ENCODE data around the gene FAM120A. TPM values are rescaled to one million over a fixed set of nuclear protein-coding genes. Genes with fewer than 3 reads are reported as not detected.
A peak's percentile ranks its signal among the peaks of the same experiment; 100 is the strongest.

FAM120A gene, protein sequence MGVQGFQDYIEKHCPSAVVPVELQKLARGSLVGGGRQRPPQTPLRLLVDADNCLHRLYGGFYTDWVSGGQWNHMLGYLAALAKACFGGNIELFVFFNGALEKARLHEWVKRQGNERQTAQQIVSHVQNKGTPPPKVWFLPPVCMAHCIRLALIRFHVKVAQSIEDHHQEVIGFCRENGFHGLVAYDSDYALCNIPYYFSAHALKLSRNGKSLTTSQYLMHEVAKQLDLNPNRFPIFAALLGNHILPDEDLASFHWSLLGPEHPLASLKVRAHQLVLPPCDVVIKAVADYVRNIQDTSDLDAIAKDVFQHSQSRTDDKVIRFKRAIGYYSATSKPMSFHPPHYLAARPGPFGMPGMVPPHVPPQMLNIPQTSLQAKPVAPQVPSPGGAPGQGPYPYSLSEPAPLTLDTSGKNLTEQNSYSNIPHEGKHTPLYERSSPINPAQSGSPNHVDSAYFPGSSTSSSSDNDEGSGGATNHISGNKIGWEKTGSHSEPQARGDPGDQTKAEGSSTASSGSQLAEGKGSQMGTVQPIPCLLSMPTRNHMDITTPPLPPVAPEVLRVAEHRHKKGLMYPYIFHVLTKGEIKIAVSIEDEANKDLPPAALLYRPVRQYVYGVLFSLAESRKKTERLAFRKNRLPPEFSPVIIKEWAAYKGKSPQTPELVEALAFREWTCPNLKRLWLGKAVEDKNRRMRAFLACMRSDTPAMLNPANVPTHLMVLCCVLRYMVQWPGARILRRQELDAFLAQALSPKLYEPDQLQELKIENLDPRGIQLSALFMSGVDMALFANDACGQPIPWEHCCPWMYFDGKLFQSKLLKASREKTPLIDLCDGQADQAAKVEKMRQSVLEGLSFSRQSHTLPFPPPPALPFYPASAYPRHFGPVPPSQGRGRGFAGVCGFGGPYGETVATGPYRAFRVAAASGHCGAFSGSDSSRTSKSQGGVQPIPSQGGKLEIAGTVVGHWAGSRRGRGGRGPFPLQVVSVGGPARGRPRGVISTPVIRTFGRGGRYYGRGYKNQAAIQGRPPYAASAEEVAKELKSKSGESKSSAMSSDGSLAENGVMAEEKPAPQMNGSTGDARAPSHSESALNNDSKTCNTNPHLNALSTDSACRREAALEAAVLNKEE
- 10 to 100 TPM; 56.8 to 77.5 TPM for total RNA-seq

DNA sequence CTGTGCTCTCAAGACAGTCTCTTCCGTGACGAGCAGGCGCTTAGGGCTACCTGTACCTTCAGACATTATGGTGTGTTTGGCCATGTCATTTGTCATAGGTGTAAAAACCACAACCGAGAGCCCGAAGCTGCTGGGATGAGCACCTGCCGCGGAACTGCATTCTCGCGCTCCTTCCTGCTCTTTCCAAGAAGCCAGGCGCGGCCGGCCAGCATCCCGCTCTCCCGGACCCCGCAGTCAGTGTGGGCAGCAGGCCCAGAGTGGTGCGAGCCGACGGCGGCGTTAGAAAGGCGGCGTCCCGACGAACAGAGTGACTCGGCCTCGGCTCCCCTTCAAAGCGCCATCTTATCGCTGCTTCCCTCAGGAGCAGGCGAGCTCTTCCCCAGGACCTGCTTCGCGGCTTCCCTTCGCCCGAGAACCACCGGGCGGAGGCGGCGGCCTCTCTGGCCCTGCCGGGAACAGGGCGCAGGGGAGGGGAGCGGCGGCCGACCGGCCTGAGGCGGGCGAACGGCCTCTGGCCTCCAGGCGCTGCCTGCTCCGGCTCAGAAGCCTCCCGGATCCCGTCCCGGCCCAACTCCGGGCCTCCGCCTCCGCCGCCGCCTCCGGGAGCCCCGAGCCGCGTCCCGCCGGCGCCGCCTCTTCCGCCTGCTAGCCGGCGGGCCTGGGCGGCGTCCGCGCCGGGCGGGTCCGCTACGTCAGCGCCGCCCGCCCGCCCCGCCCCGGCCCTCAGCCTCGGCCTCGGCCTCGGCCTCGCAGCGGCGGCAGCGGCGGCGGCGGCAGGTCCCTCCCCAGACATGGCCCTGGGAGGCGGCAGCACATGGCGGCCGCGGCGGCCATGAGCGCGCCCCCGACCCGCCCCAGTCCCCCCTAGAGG, at the start of gene FAM120A:
TSS of gene FAM120A (plus strand) at position 741 of the 871 bp plus-strand sequence. CDS start 231 bp downstream, outside the sequence.
- H3K4me3 ChIP-seq = peak within 1 kb of the TSS; percentile 87 to 91
- H3K4me1 ChIP-seq = peaks cover 44% of the 10 kb centered on the region
- TF ChIP-seq, protein P1, sequence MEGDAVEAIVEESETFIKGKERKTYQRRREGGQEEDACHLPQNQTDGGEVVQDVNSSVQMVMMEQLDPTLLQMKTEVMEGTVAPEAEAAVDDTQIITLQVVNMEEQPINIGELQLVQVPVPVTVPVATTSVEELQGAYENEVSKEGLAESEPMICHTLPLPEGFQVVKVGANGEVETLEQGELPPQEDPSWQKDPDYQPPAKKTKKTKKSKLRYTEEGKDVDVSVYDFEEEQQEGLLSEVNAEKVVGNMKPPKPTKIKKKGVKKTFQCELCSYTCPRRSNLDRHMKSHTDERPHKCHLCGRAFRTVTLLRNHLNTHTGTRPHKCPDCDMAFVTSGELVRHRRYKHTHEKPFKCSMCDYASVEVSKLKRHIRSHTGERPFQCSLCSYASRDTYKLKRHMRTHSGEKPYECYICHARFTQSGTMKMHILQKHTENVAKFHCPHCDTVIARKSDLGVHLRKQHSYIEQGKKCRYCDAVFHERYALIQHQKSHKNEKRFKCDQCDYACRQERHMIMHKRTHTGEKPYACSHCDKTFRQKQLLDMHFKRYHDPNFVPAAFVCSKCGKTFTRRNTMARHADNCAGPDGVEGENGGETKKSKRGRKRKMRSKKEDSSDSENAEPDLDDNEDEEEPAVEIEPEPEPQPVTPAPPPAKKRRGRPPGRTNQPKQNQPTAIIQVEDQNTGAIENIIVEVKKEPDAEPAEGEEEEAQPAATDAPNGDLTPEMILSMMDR (IDR thresholded peaks at IDR 0.05) = peak in 2 of 7 experiments; percentile 6 to 16
- TF ChIP-seq POLR2A (IDR thresholded peaks at IDR 0.05) = peak; percentile 87 to 91 (median 88)
- WGBS, 2 donors = 0% methylated on average over 85 of the region's 100 CpGs; no CpG with 5 or more reads in 1 of the 2 donors
- intact Hi-C loops (cut with DNase I) = loop anchor here (10.0 kb wide), 1 partner anchor 266 kb away; the partner anchor contains the start of gene WNK2
- DNase-seq (peak; percentile 74 to 81 (median 78)), ATAC-seq (peak; percentile 84)
- peaks cover 0 to 5% of the 10 kb centered on the region in 2 donors for H3K36me3 ChIP-seq (replicated peaks in 1 of 2; ENCODE audit: insufficient read depth in 1 of 2, low read depth in 2 of 2)
- H3K27ac ChIP-seq = peak within 1 kb of the TSS; percentile 95 to 99 (median 98)
- H3K9me3 ChIP-seq = no peaks in the 10 kb centered on the region
- H3K27me3 ChIP-seq = no peaks in the 10 kb centered on the region

DNA sequence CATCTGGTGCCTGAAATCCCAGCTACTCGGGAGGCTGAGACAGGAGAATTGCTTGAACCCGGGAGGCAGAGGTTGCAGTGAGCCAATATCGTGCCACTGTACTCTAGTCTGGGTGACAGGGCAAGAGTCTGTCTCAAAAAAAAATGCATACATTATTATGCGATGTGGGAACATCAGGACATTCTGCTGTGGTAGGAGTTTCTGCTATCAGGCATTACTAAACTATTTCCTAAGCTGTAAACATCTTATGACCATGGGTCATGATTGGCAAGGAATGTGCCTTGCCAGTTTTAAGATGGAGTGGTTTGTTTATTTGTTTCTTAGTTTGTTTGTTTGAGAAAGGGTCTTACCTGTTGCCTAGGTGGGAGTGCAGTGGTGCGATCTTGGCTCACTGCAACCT, 45.1 kb upstream of the FAM120A start:
- WGBS, 2 donors = 84 to 94% methylated on average over 5 of the region's 5 CpGs

DNA sequence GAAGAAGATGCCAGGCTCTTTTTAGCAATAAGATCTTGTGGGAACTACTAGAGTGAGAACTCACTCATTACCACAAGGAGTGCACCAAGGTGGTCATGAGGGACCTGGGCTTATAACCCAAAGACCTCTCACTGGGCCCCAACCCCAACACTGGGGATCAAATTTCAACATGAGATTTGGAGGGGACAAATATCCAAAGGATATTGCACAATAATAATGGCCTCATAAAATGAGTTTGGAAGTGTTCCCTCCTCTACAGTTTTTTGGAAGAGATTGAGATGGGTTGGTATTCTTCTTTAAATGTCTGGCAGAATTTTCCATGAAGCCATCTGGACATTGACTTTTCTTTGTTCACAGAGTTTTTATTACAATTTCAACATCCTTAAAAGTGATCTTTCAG, 38.0 kb upstream of the FAM120A start:
- no peak for ATAC-seq
- no peak overlapping the region for H3K27ac ChIP-seq
- no peaks in the 10 kb centered on the region for H3K9me3 ChIP-seq
- TF ChIP-seq POLR2A (IDR thresholded peaks at IDR 0.05) = no peak
- TF ChIP-seq, protein P1 (IDR thresholded peaks at IDR 0.05) = no peak
- no peaks in the 10 kb centered on the region for H3K27me3 ChIP-seq
- no peaks in the 10 kb centered on the region for H3K4me1 ChIP-seq
- DNase-seq = no peak
- no peak overlapping the region for H3K4me3 ChIP-seq
- intact Hi-C loops (cut with DNase I) = no loop called here
- no peaks in the 10 kb centered on the region for H3K36me3 ChIP-seq (replicated peaks in 1 of 2; ENCODE audit: insufficient read depth in 1 of 2, low read depth in 2 of 2)

More for the DNA sequence above, 45.1 kb upstream of the FAM120A start:
- intact Hi-C loops (cut with DNase I) = no loop called here
- Histone ChIP-seq H3K27ac (no peak overlapping the region), H3K4me3 (no peak overlapping the region), H3K4me1 (no peaks in the 10 kb centered on the region), H3K36me3 (replicated peaks in 1 of 2; ENCODE audit: insufficient read depth in 1 of 2, low read depth in 2 of 2) (no peaks in the 10 kb centered on the region), H3K27me3 (no peaks in the 10 kb centered on the region), H3K9me3 (no peaks in the 10 kb centered on the region)
- ATAC-seq (no peak), DNase-seq (no peak)
- no peak for TF ChIP-seq POLR2A (IDR thresholded peaks at IDR 0.05)
- TF ChIP-seq, protein P1 (IDR thresholded peaks at IDR 0.05) = no peak

DNA sequence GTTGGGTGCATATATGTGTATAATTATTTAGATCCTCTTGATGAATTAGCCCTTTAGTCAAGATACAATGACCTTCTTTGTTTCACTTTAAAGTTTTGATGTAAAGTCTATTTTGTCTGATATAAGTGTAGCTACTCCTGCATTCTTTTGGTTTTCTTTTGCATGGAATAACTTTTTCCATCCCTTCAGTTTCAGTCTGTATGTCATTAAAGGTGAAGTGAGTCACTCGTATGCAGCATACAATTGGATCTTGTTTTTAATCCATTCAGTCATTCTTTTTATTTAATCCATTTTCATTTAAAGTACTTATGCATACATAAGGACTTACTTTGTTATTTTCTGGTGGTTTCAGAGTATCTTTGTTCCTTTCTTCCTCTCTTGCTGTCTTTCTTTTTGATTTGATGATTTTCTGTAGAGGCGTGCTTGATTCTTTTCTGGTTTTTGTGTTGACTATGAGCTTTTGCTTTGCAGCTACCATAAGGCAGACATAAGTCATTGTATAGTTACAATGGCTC, 36.3 kb upstream of the FAM120A start:
- Histone ChIP-seq H3K27ac (no peak overlapping the region), H3K27me3 (no peaks in the 10 kb centered on the region), H3K36me3 (replicated peaks in 1 of 2; ENCODE audit: insufficient read depth in 1 of 2, low read depth in 2 of 2) (no peaks in the 10 kb centered on the region), H3K4me1 (no peaks in the 10 kb centered on the region), H3K4me3 (no peak overlapping the region), H3K9me3 (peaks cover 0 to 12% (median 0%) of the 10 kb centered on the region in 3 donors)
- ATAC-seq = no peak
- WGBS, 2 donors = 92 to 94% methylated on average over 2 of the region's 2 CpGs
- intact Hi-C loops (cut with DNase I) = no loop called here
- DNase-seq = no peak
- TF ChIP-seq, protein P1 (IDR thresholded peaks at IDR 0.05) = no peak
- TF ChIP-seq POLR2A (IDR thresholded peaks at IDR 0.05) = no peak

Data from body of pancreas (tissue), 4 donors.